22Rv1 (cell line): ENCODE measurements around the gene KLHL14.

Experiments
- H3K27ac ChIP-seq: fragments of 450-650 bp; 2 replicates; pipeline ENCODE4 v1.5.1; 2017
- ZFX ChIP-seq: fragments of 450-650 bp; IDR thresholded peaks from 2 replicates; pipeline ENCODE4 v1.6.1; 2017; ENCODE audit warnings: antibody characterized with exemption, borderline replicate concordance
- TF ChIP-seq, protein P1 (sequence below): fragments of 450-650 bp; IDR thresholded peaks from 2 replicates; pipeline ENCODE4 v1.5.1; 2017; ENCODE audit warnings: mild to moderate bottlenecking

KLHL14 gene

DNA sequence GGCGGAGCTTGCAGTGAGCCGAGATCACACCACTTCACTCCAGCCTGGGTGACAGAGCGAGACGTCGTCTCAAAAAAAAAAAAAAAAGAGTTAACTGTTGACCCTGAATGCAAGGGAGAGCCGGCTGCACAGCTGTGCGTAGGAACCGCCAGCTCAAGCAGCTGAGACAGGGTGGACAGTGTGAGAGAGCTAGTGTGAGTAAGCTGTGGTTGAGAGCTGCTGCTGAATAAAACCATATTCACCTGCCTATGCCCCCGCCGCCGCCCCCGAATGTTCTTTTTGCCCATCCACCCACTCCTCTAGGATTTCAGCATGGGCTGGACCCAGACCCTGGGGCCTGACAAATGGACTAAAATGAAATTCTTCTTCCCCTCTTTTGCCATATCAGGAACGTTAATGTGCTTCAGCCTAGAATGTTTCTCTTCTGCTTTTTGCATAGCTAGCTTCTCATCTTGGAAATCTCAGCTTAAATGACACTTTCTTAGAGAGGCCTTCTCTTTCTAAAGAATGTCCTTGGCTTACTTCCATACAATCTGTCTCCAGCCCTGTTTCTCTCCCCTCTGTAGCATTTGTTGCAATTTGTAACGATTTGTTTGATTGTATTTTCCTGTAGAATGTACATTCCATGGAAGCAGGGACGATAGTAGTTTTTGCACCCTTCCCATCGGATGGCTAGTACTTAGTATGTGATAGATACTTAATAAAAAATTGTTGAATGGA is 142.7 kb downstream of the KLHL14 start:
- TF ChIP-seq, protein P1, sequence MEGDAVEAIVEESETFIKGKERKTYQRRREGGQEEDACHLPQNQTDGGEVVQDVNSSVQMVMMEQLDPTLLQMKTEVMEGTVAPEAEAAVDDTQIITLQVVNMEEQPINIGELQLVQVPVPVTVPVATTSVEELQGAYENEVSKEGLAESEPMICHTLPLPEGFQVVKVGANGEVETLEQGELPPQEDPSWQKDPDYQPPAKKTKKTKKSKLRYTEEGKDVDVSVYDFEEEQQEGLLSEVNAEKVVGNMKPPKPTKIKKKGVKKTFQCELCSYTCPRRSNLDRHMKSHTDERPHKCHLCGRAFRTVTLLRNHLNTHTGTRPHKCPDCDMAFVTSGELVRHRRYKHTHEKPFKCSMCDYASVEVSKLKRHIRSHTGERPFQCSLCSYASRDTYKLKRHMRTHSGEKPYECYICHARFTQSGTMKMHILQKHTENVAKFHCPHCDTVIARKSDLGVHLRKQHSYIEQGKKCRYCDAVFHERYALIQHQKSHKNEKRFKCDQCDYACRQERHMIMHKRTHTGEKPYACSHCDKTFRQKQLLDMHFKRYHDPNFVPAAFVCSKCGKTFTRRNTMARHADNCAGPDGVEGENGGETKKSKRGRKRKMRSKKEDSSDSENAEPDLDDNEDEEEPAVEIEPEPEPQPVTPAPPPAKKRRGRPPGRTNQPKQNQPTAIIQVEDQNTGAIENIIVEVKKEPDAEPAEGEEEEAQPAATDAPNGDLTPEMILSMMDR, result no peak
- no peak for TF ChIP-seq ZFX
- no peak overlapping the region for H3K27ac ChIP-seq

DNA sequence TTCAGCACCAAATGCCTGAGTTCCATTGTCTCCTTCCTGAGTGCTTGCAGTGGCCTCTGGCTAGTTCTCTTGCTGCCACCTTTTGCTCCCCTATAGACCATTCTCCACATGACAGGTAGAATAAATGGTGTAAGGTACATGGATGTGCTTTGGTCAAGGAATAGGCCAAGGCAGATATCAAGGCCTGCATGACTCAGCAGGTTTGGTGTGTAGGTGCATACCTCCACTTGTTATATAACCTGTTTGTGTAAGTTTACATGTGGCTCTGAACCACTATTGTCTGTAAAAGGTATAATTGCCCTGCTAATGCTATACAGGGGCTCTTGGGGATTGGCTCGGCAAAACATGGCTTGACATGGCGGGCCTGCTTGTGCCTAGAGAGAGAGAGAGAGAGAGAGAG is 143.5 kb downstream of the KLHL14 start:
- TF ChIP-seq, protein P1, result no peak
- TF ChIP-seq ZFX, result no peak
- no peak overlapping the region for H3K27ac ChIP-seq

DNA sequence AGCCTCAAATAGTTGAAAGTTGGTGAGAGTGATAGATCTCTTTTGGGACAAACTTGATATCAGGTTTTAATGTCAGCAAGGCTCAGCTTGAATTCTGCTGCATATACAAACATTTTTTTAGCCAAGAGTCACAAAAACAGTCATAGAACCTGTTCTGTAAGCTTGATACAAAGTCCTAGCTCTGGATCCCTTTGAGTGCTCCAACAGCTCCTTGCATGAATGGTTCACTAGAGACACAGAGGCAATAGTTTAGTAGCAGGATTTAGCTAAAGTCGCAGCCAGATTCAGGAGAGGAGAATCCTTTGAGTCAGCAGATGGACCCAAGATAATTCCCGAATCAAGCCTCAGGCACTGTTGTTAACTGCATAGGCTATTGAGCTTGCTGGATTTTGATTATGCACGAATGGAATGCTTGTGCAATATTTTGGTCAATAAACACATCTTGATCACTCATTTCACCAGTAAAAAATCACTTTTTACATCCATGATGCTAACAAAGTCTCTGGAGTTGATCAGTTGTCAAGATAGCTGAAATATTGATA is 148.6 kb downstream of the KLHL14 start:
- no peak for TF ChIP-seq ZFX
- TF ChIP-seq, protein P1, result no peak
- H3K27ac ChIP-seq, result no peak overlapping the region

DNA sequence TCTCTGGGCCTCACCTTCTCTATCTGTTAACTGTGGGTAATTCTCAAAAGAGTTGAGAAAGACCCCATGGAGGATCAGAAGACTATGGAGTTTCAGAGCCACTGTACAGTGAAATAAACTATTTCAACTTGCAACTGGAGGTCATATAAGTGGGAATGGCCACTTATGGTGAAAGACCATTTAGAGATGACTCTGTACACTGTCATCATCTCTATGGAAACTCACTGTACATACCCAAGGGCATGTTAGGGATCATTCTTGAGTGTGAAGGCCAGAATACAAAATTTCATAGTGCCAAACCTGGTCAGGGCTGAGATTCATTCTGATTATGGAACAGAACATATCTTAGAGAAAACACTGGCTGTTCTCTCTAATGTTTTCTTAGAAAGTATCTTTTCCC is 149.3 kb downstream of the KLHL14 start:
- no peak overlapping the region for H3K27ac ChIP-seq
- TF ChIP-seq, protein P1, result no peak
- no peak for TF ChIP-seq ZFX
